GM18499 (cell line): ENCODE data around the gene MT1H.
A peak's percentile ranks its signal among the peaks of the same experiment; 100 is the strongest.
"Not testable (repeated sequence)": the region's sequence is repeated elsewhere in the genome, so short reads cannot be mapped to it uniquely, and the experiment has no call there.

Source experiments
- ATAC-seq: cut with Tn5 transposase; IDR thresholded peaks from one replicate; pipeline ENCODE4 v1.9.1; 2021; ENCODE audit warnings: moderate number of reproducible peaks; ENCODE audit not compliant: insufficient read depth, unreplicated experiment

Gene MT1H

GRCh38 chr16:56662357-56663354 is 7.0 kb upstream of the MT1H start:
- ATAC-seq, result no peak

- ATAC-seq, result no peak
These were observed 5.1 kb upstream of the MT1H start for GRCh38 chr16:56664506-56664905.

GRCh38 chr16:56665286-56666261 is 4.0 kb upstream of the MT1H start:
- ATAC-seq, result not testable (repeated sequence)

GRCh38 chr16:56667581-56668571 is 1.7 kb upstream of the MT1H start, which contains the start of gene MT1G:
TSS of gene MT1G (minus strand) at chr16:56668065. CDS start at chr16:56667993, 72 bp downstream.
- no peak for ATAC-seq

GRCh38 chr16:56669840-56670619 is 416 bp downstream of the MT1H start:
- ATAC-seq, result no peak

- ATAC-seq, result no peak
These were observed 963 bp downstream of the MT1H start for GRCh38 chr16:56670620-56670934.

GRCh38 chr16:56671691-56672090 is 2.1 kb downstream of the MT1H start:
- not testable (repeated sequence) for ATAC-seq

- ATAC-seq, result not testable (repeated sequence)
These were observed 2.6 kb downstream of the MT1H start for GRCh38 chr16:56672171-56672570.

- ATAC-seq, result no peak
These were observed 3.3 kb downstream of the MT1H start for GRCh38 chr16:56672761-56673536.

GRCh38 chr16:56673921-56674320 is 4.3 kb downstream of the MT1H start:
- no peak for ATAC-seq

- not testable (repeated sequence) for ATAC-seq
These were observed 5.0 kb downstream of the MT1H start for GRCh38 chr16:56674570-56674969.

- no peak for ATAC-seq
These were observed 6.1 kb downstream of the MT1H start for GRCh38 chr16:56675685-56676210.

GRCh38 chr16:56677474-56677873 is 7.9 kb downstream of the MT1H start:
- ATAC-seq, result no peak

GRCh38 chr16:56679078-56679730 is 9.6 kb downstream of the MT1H start:
- ATAC-seq, result no peak

GRCh38 chr16:56679818-56680217 is 10.2 kb downstream of the MT1H start:
- ATAC-seq, result no peak

- peak; percentile 58 for ATAC-seq
These were observed 12.5 kb downstream of the MT1H start, which contains the start of gene MT1X for GRCh38 chr16:56681939-56682702. TSS of gene MT1X (plus strand) at chr16:56682470. CDS start at chr16:56682541, 71 bp downstream.
